GM19324 (cell line): ENCODE data around the gene ACP4.
"Not testable (repeated sequence)": the region's sequence is repeated elsewhere in the genome, so short reads cannot be mapped to it uniquely, and the experiment has no call there.

Source experiments
- ATAC-seq: cut with Tn5 transposase; IDR thresholded peaks from one replicate; pipeline ENCODE4 v1.9.1; 2021; ENCODE audit warnings: mild to moderate bottlenecking, moderate library complexity; ENCODE audit not compliant: unreplicated experiment, low FRiP score

ACP4 gene

DNA sequence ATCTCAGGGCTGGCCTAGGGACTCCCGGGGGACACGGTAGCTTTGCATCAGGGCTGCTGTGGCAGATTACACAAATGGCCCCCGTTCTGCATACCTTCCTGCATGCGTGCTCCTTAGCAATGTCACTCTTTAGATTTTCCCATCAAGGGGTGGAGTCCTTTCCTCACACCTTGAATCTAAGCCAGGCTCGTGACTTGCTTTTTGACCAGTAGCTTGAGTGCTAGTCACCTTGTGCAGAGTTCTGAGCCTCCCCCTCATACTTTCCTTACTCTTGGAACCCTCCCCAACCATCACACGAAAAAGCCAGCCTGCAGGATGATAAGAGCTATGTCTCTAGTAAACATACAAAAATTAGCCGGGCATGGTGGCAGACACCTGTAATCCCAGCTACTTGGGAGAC, 16.8 kb upstream of the ACP4 start:
- ATAC-seq: not testable (repeated sequence)

DNA sequence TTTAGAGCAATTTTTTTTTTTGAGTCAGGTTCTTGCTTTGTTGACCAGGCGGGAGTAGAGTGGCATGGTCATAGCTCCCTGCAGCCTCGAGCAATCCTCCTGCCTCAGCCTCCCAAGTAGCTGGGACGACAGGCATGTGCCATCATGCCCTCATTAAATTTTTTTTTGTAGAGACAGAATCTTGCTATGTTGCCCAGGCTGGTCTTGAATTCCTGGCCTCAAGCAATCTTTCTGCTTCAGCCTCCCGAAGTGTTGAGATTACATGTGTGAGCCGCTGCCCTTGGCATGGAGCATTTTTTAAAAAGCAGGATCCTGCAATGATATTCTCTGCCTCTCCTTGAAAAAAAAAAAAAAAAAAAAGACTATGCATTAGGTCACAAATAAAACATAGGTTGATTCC, 14.1 kb upstream of the ACP4 start:
- ATAC-seq: no peak

DNA sequence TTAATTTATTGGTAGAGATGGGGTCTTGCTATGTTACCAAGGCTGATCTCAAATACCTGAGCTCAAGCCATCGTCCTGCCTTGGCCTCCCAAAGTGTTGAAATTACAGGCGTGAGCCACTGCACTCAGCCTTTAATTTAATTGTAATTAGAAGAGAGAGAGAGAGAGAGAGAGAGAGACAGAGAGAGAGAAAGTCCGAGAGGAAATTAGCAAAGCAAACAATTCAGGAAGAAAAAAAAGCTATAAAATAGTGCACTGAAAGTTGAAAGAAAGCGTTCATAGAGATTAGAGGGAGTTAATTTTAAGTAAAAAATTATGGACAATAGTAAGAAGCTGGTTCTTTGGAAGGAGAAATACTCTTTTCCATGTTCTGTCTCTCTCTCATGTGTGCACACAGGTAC, 13.0 kb upstream of the ACP4 start:
- no peak for ATAC-seq

DNA sequence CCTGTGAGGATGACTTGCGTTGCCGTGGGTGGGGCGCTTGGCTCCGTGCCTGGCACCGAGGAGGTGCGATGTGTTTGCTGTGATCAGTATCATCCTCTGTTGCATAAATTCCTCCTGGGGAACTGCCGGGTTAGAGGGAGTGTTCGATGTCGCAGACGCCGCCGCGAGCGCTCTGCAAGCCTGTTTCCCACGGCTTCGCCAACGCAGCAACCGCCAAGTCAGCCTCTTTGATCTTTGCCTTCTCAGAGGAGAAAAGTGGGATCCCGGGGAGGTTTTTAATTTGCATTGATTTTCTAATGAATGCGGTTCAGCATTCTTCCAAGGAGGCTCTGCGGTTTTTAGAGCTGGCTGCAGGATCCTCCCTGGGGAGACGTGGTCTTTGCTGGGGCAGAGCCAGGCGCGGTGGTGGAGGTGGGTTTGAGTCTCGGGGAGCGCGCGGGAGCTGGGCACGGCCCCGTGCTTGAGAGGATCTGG, 12.3 kb upstream of the ACP4 start:
- no peak for ATAC-seq

DNA sequence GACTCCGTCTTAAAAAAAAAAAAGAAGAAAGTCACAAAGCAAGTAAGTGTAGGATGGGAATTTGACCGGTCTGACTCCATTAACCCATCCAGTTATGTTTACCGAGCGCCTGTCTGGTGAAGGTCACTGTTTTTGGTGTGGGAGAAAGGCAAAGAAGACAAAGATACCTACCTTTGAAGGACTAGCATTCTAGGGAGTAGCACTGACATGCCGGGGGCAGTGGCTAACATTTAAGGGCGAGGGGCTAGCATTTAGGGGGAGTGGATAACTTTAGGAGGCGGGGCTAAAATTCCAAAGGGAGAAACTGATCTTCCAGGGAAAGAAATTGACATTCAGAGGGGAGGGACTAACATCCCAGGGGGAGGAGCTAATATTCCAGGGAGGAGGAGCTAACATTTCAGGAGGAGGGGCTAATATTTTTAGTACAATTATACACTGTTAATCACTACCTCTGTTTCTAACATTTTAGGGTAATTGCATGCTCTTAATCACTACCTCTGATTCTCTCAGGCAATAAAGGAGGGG, 11.2 kb upstream of the ACP4 start:
- ATAC-seq: no peak

DNA sequence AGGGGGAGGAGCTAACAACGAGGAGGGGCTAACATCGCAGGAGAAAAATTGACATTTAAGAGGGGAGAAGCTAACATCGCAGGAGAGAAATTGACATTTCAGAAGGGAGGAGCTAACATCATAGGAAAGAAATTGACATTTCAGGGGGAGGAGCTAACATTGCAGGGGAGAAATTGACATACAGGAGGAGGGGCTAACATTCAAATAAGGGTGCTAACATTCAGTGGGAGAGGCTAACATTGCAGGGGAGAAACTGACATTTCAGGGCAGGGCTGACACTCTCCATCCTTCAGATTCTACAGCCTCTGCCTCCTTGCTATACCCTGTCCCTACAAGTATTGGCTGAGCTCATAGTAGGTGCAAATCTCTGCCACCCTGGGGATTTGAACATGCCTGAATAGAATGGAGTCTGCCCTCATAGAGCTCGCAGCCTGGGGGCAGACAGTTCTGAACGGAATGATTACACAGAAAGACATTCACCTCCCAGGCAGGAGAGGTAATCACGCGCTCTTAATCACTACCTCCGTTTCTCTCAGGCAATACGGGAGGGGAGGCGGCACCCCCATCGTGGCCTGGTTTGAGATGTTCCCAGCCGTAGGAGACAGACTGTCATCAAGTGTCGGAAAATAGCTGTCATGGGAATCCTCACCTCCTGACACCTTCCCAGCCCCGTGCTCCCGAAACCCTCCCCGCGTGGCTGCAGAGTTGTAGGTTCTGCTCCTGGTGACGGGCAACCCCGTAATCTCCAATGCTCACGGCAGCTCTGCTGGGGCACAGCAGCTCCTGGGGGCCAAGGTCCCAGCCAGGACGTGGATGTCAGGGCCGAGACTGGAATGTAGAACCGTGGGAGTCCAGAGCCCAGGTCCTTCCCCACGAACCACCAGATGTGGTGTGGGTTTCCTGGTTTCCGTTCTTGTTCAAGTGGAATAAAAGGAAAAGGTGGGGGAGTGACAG, 10.4 kb upstream of the ACP4 start:
- ATAC-seq: no peak

DNA sequence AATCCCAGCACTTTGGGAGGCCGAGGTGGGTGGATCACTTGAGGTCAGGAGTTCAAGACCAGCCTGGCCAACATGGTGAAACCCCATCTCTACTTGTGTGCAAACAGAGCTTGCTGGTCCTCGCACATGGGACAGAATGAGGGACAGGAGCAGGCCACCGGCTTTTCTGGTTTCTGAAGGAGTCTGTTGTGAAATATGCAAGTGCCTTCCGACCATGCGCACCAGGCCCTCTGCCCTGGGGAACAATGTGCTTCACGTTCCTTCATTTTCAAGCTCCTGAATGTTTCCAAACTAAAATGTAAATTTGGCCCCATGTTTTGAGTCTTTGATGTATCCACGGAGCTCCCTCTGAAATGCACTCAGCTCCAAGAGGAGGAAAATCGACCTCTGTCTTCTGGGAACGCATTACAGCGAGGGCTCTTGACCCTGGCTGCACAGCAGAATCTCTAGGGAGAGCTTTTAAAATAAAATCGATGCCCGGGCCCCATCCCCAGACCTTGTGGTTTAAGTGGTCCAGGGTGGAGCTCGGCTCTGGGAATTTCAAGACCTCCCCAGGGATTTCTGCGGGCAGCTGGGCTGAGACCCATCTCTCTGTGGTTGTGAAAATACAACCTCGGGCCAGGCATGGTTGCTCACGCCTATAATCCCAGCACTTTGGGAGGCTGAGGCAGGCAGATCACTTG, 9.3 kb upstream of the ACP4 start:
- no peak for ATAC-seq

DNA sequence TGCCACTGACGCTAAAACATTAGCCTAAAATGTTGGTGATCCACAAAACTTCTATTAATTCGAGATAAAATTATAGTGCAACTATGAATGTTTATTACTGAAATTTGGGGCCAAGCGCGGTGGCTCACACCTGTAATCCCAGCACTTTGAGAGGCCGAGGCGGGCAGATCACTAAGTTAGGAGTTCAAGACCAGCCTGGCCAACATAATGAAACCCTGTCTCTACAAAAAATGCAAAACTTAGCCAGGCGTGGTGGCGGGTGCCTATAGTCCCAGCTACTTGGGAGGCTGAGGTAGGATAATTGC, 6.4 kb upstream of the ACP4 start:
- ATAC-seq: not testable (repeated sequence)

DNA sequence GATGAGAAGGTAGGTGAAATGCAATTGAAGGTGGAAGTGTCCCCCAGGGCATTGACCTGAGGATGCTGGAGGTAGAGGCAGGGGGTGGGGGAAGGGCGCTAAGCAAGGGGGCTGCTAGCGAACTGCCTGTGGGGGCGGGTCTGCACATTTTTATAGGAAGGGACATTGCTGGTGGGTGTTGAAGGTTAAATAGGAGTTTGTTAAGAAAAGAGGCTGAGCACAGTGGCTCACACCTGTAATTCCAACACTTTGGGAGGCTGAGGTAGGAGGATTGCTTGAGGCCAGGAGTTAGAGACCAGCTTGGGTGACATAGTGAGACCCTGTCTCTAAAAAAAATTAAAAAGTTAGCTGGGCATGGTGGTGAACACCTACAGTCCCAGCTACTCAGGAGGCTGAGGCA, 5.5 kb upstream of the ACP4 start:
- no peak for ATAC-seq

DNA sequence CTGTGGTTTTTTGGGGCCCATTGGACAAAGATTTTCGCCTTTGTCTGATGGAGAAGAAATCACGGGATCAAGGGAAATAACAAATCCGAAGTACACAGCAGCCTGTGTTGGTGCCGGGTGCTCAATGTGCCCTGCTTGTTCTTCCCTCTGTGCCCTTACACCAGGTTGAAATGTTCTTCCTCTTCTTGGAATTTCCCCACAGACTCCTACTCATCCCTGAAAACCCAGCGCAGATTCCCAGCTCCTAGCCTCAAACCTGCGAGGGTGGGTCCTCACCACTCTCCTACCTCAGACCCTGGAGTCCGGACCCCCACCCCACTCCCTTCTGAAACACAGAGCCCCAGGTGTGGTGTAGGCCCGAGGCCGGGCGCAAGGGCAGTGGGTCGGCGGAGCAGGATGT, 4.9 kb upstream of the ACP4 start:
- ATAC-seq: no peak

DNA sequence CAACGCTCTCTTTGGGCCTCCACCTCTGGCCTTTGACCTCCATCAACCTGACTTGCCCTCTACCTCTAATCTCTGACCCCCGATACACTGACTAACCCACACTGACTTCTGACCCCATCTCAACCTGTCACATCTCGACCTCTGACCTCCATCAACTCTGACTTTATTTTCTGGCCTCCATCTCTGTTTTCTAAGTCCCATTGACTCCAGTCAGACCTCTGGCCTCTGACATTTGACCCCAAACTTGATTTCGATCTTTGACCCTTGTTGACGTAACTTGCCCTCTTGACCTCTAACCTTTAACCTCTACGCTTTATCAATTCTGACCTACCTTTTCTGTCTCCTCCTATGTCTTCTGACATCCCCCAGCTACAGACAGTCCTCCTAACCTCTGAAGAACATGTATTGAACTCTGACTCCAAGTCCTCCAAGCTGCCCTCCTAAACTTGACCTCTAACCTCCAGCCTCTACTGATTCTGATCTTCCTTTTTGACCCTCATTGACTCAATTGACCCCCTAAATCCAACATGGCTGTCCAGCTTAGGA, 780 bp downstream of the ACP4 start:
- no peak for ATAC-seq

DNA sequence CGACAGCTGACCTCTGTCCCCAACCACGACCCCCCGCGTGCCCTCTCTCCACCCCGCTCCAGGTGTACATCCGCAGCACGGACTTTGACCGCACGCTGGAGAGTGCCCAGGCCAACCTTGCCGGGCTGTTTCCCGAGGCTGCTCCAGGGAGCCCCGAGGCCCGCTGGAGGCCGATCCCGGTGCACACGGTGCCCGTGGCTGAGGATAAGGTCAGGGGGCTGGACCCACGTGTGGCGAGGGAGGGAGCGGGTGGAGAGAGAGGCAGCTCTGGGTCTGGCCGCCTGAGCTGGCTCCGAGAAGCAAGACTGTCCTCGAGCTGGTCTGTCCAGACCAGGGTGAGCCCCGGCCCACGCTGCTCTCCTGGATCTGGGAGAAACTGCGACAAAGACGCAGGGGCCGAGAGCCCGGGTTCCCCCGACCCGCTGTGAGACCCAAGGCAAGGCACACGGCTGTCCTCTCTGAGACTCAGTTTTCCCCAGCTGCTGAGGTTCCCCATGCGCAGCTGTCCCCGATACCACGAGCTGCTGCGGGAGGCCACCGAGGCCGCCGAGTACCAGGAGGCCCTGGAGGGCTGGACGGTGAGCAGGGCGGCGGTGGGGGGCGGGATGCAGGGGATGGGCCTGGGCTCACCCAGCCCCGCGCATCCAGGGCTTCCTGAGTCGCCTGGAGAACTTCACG, 1.5 kb downstream of the ACP4 start:
- ATAC-seq: no peak

DNA sequence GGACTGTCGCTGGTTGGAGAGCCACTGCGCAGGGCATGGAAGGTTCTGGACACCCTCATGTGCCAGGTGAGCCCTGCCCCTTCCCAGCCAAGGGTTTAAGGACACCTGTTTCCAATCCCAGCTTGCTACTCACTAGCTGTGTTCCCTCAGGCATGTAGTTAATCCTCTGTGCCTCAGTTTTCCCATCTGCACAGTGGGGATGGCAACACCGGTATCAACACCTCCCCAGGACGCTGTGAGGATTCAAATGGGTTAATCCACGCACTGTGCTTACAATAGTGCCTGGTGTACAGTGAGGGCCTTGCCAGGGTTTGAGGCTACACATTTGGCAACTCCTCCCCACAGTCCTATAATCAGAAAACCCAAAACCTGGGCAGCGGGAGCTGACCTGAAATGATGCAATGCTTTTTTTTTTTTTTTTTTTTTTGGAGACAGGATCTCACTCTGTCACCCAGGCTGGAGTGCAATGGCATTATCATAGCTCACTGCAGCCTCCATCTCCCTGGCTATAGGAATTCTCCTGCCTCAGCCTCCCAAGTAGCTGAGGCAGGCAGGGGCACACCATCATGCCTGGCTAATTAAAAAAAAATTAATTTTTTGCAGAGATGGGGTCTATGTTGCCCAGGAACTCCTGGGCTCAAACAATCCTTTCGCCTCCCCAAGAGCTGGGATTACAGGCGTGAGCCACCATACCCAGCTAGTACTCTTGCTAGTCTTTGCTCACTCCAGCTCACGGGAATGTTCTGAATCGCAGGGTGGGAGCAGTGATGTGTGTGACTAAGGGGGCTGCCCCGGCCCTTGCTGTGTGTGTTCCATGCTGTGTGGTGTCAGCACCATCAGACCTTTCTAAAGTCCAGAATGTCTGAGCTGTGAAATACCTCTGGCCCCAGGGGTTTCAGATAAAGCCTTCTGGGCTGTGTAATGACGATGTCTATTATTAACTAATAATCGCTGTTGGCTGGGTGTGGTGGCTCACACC, 2.3 kb downstream of the ACP4 start:
- no peak for ATAC-seq

DNA sequence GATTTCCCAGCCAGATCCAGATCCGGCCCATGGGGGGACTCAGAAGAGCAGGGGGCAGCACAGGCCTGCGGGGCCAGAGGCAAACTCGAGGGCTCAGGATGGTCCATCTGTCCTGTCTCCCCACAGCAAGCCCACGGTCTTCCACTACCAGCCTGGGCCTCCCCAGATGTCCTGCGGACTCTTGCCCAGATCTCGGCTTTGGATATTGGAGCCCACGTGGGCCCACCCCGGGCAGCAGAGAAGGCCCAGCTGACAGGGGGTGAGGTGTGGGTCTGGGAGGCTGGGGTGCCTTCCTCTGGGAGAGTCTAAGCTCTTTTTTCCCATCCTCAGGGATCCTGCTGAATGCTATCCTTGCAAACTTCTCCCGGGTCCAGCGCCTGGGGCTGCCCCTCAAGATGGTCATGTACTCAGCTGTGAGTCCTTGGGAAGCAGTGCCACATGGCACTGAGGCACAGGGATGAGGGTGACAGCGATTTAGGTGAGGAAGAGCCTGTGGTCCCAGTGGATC, 3.4 kb downstream of the ACP4 start:
- ATAC-seq: no peak

DNA sequence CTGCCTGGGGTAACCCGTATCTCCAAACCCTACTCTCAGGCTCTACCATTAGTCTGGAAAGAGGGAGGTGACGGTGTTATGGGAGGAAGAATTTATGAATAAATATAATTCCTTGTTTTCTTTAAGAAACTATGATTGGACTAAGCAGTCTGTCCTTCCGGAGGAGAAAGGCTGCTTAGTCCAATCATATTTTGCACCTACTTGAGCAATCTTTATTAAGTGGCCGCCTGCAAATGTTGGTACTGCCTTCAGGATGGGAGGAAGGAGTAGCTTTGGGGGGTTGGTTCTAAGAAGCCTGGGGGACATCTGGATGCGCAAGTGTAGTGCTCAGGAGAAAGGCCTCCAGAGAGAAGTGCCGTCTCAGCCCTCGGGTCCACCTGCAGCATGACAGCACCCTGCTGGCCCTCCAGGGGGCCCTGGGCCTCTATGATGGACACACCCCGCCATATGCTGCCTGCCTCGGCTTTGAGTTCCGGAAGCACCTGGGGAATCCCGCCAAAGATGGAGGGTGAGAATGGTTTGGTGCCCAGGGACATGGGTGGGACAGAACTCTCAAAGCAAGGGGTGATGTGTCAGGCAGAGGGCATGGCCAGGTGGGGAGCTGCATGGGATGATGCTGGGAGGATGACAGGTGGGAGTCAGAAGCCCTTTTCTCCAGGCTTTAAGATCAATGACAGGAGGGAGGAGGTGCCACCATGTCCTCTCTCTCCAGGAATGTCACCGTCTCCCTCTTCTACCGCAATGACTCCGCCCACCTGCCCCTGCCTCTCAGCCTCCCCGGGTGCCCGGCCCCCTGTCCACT, 4.1 kb downstream of the ACP4 start:
- no peak for ATAC-seq

DNA sequence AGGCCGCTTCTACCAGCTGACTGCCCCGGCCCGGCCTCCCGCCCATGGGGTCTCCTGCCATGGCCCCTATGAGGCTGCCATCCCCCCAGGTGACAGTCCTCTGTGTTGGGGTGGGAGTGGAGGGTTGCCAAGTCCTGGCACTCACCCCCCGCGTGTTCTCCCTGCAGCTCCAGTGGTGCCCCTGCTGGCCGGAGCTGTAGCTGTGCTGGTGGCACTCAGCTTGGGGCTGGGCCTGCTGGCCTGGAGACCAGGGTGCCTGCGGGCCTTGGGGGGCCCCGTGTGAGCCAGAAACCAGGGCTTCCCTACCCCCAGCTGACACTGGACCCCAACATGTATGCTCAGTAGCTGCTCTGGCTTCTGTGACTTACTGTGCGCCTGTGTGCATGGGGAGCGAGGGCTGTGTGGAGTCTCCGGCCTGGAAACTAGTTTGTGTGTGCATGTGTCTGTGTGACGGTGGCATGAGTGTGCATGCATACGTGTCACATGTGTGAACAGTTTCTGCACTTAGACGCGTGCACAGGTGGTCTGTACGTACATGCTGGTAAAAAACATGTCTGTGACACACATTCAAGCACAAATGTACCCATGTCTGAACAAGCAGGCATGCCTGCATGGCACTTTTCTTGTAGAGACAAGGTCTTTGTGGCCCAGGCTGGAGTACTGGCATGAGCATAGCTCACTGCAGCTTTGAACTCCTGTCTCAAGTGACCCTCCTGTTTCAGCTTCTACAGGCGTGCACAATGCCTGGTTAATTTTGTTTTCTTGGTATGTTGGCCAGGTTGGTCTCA, 4.9 kb downstream of the ACP4 start:
- ATAC-seq: no peak

DNA sequence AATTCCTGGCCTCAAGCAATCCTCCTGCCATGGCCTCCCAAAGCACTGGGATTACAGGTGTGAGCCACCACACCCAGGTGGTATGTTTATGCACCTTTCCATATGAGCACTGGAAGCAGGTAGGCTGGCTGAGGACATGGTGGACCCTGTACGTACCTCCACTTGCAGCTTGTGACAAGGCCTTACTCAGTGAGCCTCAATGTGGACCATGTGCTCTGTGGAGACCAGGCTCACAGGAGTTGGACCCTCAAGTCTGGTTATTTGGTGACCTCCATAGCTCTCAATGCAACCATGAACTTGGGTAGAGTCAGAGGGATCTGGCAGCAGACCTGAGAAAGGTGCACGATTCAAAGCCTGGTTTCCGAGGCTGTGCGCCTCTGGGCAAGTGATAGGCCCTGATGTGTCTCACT, 5.5 kb downstream of the ACP4 start:
- no peak for ATAC-seq

DNA sequence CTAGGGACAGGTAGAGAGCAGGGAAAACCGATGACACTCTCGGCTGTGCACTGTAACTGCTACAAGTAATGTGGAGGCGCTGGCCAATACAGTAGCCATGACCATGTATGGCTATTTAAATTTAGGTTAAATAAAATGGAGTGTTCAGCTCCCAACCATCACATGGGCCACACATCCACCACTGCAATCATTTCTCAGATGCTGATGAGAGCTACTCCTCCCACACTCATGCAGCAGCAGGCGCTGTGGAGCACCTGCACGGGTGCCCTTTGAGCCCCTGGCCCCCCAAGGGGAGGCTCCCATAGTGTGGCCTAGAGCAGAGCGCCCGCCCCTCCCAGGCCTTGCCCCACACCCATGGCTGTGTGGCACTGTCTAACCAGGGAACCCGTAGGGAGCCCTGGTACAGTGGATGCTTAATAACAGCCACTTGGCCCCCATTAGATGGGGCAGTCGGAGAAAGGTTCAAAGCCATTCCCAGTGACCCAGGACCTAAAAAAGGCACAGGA, 6.0 kb downstream of the ACP4 start:
- no peak for ATAC-seq
